GM15510 (cell line): ENCODE measurements around the gene AFDN.

Source experiments
- POLR2A ChIP-seq: IDR thresholded peaks from 3 replicates; pipeline ENCODE4 v1.6.1; 2011; ENCODE audit warnings: borderline replicate concordance; ENCODE audit not compliant: insufficient read length; ENCODE audit errors: extremely low read depth

AFDN gene

GRCh38 chr6:167856474-167856873, 29.8 kb downstream of the AFDN start:
- TF ChIP-seq POLR2A, result no peak

GRCh38 chr6:167856999-167857660, 30.4 kb downstream of the AFDN start:
- TF ChIP-seq POLR2A, result no peak

- TF ChIP-seq POLR2A, result no peak
Observed at GRCh38 chr6:167858086-167858591, 31.4 kb downstream of the AFDN start.

- no peak for TF ChIP-seq POLR2A
Observed at GRCh38 chr6:167858842-167859664, 32.3 kb downstream of the AFDN start.

- no peak for TF ChIP-seq POLR2A
Observed at GRCh38 chr6:167860550-167861226, 34.0 kb downstream of the AFDN start.

GRCh38 chr6:167861424-167861823, 34.7 kb downstream of the AFDN start:
- TF ChIP-seq POLR2A, result no peak

- no peak for TF ChIP-seq POLR2A
Observed at GRCh38 chr6:167863897-167864296, 37.2 kb downstream of the AFDN start.

GRCh38 chr6:167866642-167867041, 39.9 kb downstream of the AFDN start:
- TF ChIP-seq POLR2A, result no peak

GRCh38 chr6:167870321-167870720, 43.6 kb downstream of the AFDN start:
- TF ChIP-seq POLR2A, result no peak

GRCh38 chr6:167872538-167873210, 46.0 kb downstream of the AFDN start:
- no peak for TF ChIP-seq POLR2A

- no peak for TF ChIP-seq POLR2A
Observed at GRCh38 chr6:167877994-167878779, 51.5 kb downstream of the AFDN start.

GRCh38 chr6:167879612-167880011, 52.9 kb downstream of the AFDN start:
- TF ChIP-seq POLR2A, result no peak

GRCh38 chr6:167881327-167881726, 54.6 kb downstream of the AFDN start:
- TF ChIP-seq POLR2A, result no peak

- no peak for TF ChIP-seq POLR2A
Observed at GRCh38 chr6:167882244-167882643, 55.5 kb downstream of the AFDN start.

GRCh38 chr6:167888098-167888497, 61.4 kb downstream of the AFDN start:
- TF ChIP-seq POLR2A, result no peak
